ENCODE results near the gene SAG. TPM values are rescaled to one million over a fixed set of nuclear protein-coding genes. Genes with fewer than 3 reads are reported as not detected.

Gene SAG
- total and polyA plus RNA-seq, 2 experiments from 2014 or later: not detected

DNA sequence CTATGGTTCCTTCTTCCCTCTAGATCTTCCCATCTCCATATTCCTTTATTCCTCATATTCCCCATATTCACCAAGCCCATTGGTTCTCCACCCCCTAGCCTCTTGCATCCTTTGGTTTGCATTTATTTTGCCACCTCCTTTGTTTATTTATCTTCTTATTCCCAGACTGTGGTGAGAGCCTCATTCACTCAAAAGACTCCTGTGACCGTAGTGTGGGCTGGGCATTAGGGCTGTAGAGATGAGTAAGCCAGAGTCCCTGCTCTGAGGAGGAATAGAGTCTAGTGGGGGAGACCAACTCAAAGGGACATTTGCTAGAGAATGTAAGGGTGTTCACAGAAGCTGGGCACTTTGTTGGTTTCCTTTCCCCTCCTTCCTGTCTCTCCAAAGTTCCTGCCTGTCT, 47.9 kb upstream of the SAG start:
- TF ChIP-seq, protein P1, sequence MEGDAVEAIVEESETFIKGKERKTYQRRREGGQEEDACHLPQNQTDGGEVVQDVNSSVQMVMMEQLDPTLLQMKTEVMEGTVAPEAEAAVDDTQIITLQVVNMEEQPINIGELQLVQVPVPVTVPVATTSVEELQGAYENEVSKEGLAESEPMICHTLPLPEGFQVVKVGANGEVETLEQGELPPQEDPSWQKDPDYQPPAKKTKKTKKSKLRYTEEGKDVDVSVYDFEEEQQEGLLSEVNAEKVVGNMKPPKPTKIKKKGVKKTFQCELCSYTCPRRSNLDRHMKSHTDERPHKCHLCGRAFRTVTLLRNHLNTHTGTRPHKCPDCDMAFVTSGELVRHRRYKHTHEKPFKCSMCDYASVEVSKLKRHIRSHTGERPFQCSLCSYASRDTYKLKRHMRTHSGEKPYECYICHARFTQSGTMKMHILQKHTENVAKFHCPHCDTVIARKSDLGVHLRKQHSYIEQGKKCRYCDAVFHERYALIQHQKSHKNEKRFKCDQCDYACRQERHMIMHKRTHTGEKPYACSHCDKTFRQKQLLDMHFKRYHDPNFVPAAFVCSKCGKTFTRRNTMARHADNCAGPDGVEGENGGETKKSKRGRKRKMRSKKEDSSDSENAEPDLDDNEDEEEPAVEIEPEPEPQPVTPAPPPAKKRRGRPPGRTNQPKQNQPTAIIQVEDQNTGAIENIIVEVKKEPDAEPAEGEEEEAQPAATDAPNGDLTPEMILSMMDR (conservative IDR thresholded peaks at IDR 0.05; ENCODE audit: low read depth in 2 of 2): no peak
- TF ChIP-seq CREB1 (CRISPR knock-in tag; IDR thresholded peaks at IDR 0.05; ENCODE audit: low read depth): no peak
- no peak for TF ChIP-seq NANOG (IDR thresholded peaks at IDR 0.05; ENCODE audit: borderline replicate concordance)
- TF ChIP-seq EZH2 (IDR thresholded peaks at IDR 0.05; ENCODE audit: low read depth, unreplicated experiment): no peak
- no peak for TF ChIP-seq ZNF114 (CRISPR knock-in tag; IDR thresholded peaks at IDR 0.05)
- TF ChIP-seq EZH2phosphoT487 (IDR thresholded peaks at IDR 0.05; ENCODE audit: unreplicated experiment): no peak
- TF ChIP-seq, protein P2, sequence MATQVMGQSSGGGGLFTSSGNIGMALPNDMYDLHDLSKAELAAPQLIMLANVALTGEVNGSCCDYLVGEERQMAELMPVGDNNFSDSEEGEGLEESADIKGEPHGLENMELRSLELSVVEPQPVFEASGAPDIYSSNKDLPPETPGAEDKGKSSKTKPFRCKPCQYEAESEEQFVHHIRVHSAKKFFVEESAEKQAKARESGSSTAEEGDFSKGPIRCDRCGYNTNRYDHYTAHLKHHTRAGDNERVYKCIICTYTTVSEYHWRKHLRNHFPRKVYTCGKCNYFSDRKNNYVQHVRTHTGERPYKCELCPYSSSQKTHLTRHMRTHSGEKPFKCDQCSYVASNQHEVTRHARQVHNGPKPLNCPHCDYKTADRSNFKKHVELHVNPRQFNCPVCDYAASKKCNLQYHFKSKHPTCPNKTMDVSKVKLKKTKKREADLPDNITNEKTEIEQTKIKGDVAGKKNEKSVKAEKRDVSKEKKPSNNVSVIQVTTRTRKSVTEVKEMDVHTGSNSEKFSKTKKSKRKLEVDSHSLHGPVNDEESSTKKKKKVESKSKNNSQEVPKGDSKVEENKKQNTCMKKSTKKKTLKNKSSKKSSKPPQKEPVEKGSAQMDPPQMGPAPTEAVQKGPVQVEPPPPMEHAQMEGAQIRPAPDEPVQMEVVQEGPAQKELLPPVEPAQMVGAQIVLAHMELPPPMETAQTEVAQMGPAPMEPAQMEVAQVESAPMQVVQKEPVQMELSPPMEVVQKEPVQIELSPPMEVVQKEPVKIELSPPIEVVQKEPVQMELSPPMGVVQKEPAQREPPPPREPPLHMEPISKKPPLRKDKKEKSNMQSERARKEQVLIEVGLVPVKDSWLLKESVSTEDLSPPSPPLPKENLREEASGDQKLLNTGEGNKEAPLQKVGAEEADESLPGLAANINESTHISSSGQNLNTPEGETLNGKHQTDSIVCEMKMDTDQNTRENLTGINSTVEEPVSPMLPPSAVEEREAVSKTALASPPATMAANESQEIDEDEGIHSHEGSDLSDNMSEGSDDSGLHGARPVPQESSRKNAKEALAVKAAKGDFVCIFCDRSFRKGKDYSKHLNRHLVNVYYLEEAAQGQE (IDR thresholded peaks at IDR 0.05; ENCODE audit: unreplicated experiment): no peak
- TF ChIP-seq ETS1 (IDR thresholded peaks at IDR 0.05): no peak
- TF ChIP-seq STAT1 (IDR thresholded peaks at IDR 0.05; ENCODE audit: unreplicated experiment): no peak
- no peak for TF ChIP-seq ZNF462 (CRISPR knock-in tag; IDR thresholded peaks at IDR 0.05)
- no peak for TF ChIP-seq JUNB (IDR thresholded peaks at IDR 0.05; ENCODE audit: unreplicated experiment)
- TF ChIP-seq ZNF331 (CRISPR knock-in tag; IDR thresholded peaks at IDR 0.05; ENCODE audit: low read depth): no peak
- no peaks in the 10 kb centered on the region for H3F3A ChIP-seq (replicated peaks; ENCODE audit: low read depth)
- H3K4me3 Mint-ChIP-seq: no peak overlapping the region
- H3K9me2 ChIP-seq (ENCODE audit: insufficient read depth): no peaks in the 10 kb centered on the region
- H3K4me3 ChIP-seq: no peak overlapping the region
- ATAC-seq (no peak), DNase-seq (ENCODE audit: low spot score) (no peak)
- H3K79me2 ChIP-seq (replicated peaks; ENCODE audit: insufficient read depth): peaks cover 63% of the 10 kb centered on the region
- H3K36me3 ChIP-seq (ENCODE audit: insufficient read depth): peaks cover 65% of the 10 kb centered on the region
- no peak overlapping the region for H3K4me2 ChIP-seq
- H3K4me1 ChIP-seq (ENCODE audit: insufficient read depth): no peaks in the 10 kb centered on the region
- H2AFZ ChIP-seq: no peak overlapping the region
- H3K27ac ChIP-seq (ENCODE audit: low read depth): no peak overlapping the region
- no peak overlapping the region for H3K27ac Mint-ChIP-seq
- peaks cover 43% of the 10 kb centered on the region for H4K20me1 ChIP-seq (replicated peaks; ENCODE audit: insufficient read depth)
- peaks cover 2% of the 10 kb centered on the region for H3K27me3 Mint-ChIP-seq (ENCODE audit: insufficient read depth, low read depth, poor library complexity)
- H3K4me1 Mint-ChIP-seq: no peaks in the 10 kb centered on the region
- no peaks in the 10 kb centered on the region for H3K9me3 Mint-ChIP-seq
- H3K27me3 ChIP-seq (ENCODE audit: insufficient read depth): no peaks in the 10 kb centered on the region
- H3K36me3 Mint-ChIP-seq (ENCODE audit: low read depth): peaks cover 86% of the 10 kb centered on the region
